ENCODE results near the gene NFASC. TPM values are rescaled to one million over a fixed set of nuclear protein-coding genes. Genes with fewer than 3 reads are reported as not detected.

Gene NFASC
- total RNA-seq, 1 donor from 2014 or later, result 11.5 TPM

DNA sequence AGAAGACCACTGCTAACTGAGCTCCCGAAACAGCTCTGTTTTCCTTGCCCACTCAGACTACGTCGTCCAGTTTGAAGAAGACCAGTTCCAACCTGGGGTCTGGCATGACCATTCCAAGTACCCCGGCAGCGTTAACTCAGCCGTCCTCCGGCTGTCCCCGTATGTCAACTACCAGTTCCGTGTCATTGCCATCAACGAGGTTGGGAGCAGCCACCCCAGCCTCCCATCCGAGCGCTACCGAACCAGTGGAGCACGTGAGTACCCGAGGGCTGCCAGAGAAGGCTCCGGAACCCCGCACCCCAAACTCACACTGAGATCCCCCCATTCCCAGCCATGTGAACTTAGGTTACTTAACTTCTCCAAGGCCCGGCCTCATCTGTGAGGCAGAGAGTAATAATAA lies 108.6 kb downstream of the NFASC start:
- no peak for DNase-seq (ENCODE audit: low spot score)

DNA sequence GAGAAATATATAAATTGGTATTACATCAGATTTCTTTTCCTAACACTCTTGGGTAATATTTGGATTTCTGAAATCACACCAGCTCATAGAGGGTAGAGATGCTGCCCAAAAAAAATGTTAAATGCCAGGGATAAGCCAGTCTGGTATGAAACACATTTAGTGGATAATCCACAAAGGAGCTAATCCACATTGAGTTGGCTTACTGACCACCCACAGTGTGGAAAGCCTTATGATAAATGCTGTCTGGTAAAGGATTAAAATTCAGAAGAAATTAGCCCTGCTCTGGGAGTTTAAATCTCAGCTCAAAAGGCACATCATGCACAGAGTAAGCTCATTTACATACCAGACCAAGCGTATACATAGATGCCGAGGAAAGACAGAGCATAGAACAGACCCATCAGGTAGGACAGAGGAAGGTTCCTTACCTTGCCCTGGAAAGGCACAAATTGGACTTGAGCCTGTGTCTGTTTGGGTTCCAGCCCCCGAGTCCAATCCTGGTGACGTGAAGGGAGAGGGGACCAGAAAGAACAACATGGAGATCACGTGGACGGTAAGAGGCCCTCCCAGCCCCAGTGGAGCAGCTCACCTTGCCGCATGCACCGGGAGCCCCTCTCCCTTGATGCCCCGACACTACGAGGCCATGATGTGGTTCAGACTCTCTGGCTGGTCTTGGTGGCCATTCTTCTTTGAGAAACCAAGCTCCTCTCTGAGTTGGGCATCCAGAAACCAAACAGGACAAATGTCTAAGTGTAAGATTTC lies 109.4 kb downstream of the NFASC start:
- DNase-seq (ENCODE audit: low spot score), result no peak

DNA sequence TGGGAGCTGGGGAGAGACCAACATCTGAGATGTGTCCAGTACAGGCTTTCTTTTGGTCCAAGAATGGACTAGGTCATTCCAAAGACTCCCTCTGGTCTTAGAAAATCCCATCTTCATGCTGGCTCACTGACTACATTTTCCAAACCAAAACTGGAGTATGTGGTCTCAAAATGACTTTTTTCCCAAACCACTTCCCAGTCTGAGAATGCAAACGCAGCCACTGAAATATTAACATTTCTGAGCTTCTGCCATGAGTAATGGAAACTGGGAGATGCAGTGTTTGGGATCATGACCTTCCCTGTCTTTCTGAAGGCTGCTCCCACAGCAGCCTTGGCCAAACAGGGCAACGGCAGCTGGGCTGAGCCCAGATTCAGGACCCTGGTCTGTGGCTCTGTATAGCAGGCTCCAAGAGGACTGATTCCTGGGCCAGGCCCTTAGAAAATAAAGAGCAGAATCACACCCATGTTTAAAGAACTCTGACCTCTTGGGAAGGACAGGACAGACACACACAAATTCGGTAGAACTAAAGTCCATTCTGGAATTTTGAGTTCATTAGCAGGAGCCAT lies 110.3 kb downstream of the NFASC start:
- no peak for DNase-seq (ENCODE audit: low spot score)

DNA sequence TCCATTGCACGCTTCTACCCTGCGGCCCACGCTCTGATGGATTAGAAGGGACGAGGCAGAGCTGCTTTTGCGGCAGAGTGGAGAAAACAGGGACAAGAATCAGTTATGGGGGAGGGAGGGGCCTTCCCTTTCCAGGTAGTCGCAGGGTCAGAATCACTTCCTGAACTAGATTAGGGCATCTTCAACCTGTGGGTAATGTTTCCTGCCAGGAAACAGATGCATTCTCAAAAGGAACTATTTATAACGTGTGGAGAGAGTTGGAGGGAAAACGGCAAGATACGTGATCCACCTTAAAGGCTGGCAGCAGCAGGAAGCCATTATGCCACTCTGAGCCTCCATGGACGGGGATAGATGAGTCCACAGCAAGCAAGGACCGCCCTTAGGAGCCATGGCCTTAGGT lies 112.5 kb downstream of the NFASC start:
- DNase-seq (ENCODE audit: low spot score), result no peak

DNA sequence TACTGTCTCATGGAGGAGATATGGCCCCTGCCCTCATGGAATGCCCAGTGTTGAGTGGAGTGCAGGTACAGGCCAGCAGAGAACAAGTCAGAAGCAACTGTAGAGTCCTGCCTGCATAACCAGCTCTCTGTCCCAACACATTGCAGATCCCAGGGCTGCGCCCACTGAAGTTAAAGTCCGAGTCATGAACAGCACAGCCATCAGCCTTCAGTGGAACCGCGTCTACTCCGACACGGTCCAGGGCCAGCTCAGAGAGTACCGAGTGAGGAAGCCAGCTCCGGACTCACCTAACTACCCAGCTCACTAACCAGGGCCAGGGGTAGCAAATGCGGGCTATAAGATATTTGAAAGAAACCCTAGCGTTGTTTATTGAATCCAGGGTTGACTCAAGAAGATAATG lies 113.2 kb downstream of the NFASC start:
- no peak for DNase-seq (ENCODE audit: low spot score)

DNA sequence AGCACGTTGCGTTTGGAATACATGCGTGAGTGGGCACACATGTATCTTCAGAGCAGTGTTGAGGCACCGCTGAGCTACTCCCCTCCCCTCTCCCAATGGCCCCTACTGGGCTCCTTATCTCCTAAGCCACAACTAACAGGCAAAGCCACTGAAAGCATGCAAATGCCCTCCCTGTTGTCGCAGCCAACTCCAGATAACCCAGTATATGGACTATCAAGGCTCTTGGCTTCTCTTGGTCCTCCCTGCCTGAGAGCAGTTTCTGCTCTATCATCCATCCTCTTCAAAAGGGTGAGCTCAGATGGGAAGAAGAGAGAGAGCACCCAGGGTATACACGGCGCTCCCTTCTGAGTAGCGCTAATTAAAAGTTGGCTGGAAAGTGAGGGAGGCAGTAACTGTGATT lies 113.8 kb downstream of the NFASC start:
- no peak for DNase-seq (ENCODE audit: low spot score)

DNA sequence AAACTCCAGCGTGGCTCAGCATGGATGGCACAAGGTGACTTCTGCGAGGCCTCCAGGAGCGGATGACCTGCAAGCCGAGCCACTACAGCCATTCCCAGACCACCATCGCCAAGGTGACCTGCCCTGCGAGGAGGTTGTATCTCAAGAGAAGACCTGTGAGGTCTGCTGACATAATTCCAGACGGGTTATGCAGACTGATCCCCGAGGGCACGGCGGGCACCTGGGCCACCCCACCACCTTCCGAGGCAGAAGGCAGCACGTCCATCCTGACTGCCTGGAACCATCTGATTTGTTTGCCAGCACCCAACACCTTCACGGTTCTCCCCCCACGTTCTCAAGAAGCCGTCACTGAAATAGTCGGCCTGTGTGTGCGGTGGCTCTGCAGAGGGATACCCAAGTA lies 115.5 kb downstream of the NFASC start:
- DNase-seq (ENCODE audit: low spot score), result no peak

DNA sequence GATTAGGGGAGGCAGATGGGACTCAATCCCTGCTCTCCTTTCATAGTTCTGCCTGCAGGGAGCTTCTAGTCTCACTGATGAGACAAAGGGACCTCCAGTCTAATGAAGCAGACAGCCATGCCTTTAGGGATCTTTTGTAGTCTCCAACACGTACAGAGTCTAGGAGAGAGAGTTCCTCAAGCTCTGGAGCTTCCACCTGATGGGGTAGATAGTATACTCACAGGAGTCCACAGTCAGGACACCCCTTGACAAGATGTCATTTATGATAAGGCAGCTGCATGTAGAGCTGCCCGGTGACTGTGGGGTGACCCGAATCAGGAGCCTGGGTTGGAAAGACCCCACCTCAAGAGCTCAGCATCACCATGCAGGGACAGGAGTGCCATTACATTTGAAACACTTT lies 117.0 kb downstream of the NFASC start:
- no peak for DNase-seq (ENCODE audit: low spot score)

DNA sequence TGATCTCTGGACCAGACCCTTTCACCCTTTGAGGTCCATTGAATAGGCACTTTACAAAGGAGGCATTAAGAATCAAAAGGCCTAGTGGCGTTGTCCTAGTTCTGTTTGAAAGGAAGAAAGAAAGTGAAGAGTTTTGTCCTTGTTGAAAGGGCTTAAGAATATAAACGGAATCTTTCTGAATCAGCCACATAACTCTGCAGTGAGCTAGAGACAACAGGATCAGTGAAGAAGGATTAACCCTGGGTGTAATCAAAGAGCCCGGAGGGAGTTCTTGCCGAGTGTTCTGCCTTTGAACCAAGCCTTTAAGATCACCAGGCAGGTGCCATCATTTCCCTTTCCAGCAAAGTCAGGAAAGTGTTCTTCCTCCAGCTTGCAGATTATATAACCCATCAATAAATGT lies 117.5 kb downstream of the NFASC start:
- DNase-seq (ENCODE audit: low spot score), result no peak

DNA sequence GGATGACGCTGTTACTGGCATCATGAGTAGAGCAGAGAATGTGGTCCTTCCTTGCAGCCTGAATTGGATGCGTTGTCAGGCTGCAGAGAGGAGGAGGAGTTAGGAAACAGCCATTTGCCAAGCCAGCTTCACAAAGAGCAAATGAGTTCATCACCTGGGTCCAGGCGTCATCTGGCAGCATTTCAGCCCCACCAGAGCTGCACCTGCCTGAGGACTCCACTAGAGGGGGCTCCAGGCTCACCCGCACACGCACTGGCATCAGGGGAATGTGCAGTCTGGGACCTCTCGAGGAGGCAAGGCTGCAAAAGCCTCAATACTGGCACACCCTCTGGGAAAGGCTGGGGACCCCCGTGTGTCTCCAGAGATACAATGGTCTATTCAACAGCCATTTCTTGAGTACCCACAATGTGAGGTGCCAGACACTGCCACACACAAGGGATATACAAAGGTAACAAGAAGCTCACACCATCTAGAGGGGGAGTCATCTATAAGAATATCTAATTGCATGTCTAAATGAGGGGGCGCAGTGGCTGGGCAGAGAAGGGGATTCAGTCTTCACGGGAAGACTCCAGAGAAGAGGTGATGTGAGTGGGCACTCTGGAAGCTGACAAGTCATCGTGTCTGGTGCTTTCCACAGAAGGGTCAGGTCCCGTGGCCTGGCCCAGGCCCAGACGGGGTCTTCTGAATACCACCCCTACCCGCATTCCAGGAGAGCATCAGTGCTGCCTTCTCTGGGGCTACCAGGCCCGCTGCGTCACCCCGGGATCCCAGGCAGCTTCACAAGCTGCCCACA lies 118.8 kb downstream of the NFASC start:
- DNase-seq (ENCODE audit: low spot score), result no peak

DNA sequence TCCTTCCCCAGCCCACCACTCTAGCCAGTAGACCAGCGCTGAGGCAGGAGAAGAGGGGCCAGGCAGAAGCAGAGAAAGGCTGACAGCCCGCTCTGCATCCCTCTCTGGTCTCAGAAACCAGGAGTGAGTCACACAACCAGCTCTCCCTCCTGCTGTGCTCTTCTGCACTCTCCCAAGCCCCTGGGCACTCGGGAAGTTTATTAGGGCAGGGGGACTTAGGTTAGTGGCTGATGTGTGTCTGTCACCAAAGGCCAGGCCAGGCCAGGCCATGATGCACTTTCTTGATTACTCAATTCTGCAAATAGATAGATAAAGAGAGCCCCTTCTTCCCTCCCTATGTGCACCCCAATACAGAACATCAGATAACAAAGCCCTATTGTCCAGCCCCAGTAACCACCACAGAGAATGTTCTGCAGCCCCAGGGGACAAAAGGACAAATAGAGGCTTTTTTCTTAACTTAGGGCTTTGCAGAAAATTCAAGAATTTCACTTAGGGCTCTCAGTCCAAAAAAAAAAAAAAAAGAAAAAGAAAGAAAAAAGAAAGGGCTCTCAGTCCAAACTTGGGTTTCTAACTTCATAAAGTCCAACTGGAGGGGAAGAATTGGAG lies 119.5 kb downstream of the NFASC start:
- no peak for DNase-seq (ENCODE audit: low spot score)

DNA sequence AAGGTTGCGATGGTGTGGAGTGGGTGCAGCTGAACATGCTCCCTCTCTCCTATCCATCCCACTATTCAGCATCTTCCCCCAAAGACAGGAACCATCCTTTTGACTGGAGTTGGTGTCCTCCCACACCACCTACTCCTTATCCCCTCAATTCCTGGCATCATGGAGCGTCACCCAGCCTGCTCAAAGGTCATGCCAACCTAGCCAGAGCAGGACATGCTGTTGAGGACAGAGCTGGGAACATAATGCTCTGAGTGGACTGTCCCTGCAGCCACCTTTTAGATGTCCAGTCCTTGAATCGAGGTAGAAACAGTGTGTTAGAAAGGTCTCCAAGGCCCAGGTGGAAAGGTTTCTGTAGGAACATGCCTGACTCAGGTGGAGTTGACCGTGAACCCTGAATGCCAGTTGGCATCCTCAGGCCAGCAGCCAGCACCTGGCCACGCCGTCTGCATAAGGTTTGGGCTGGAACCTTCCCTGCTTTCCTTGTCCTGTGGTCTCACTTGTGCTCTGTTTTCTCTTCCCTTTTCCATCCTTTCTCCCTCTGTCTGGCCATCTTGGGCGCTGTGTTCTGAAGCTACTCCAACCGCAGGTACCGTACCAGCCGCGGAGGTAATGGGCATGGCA lies 120.2 kb downstream of the NFASC start:
- DNase-seq (ENCODE audit: low spot score), result no peak

DNA sequence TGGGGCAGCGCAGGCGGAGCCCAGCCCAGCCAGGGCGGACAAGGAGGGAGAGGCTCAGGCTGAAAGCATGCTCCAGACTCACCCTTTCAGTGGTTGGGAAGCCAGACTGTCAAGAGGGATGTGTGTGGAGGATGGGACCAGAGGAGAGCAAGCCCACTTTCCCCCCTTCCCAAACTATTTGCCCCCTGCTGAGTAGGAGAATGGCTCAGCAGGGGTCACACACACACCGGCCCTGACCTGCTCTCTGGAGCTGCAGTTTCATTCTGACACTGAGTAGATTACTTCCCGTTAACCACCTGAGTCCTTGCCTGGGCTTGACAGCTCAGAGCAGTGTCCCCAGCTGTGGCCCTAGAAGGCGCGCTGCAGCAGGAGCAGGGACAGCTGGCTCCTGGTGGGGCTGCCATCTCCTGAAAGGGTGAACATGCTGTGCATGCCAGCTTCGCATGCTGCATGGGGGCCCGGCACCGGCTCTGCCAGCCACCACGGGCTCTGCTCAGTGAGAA lies 120.7 kb downstream of the NFASC start:
- DNase-seq (ENCODE audit: low spot score), result no peak

DNA sequence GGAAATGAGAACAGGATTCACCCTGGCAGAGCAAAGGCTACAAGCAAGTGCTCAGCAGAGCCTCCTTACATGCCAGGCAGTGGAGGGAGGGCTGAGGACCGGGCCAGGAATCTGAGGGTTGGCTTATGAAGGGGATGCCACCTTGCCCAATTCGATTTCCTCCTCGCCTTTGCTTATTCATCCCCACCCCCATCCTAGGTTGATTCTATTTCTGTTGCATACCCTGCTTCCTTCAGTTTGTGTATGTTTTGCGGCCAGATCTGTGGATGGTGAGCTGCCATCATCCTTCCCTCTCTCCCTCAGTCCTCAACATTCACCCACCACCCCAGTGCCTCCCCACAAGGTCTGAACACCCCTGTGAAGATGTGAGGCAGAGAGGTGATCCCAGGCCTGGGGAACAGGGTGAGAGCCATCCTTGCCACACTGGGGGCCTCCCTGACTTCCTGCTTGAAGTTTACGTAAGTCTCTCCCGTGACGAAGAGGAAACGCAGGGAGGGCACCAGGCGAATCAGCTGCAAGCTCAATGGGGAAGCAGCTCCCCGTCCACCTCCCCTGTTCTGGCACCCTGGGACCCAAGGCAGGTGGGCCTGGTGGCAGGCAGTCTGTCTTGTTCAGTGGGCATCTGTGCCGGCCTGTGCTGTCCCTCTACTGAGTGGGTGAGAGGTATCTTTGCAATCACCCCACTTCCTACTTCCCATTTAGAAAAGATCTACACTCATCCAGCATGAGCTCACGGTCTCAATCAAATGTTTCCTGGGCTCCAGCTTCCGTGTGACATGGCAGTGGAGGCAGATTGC lies 121.7 kb downstream of the NFASC start:
- no peak for DNase-seq (ENCODE audit: low spot score)

DNA sequence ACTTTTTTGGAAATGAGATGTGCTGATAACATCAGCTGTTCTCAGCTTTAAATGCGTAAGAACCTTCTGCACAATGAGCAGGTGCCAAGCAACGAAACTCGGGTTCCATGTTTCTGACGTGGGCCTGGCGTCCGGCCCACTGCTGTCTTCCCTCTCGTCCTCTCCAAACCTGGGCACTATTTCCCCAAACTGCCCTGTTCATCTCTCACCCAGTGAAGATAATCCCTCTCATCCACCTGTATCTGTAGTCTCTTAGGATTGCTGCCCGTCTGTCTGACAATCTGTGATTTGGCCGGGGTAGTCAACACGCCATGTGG lies 122.3 kb downstream of the NFASC start:
- no peak for DNase-seq (ENCODE audit: low spot score)

DNA sequence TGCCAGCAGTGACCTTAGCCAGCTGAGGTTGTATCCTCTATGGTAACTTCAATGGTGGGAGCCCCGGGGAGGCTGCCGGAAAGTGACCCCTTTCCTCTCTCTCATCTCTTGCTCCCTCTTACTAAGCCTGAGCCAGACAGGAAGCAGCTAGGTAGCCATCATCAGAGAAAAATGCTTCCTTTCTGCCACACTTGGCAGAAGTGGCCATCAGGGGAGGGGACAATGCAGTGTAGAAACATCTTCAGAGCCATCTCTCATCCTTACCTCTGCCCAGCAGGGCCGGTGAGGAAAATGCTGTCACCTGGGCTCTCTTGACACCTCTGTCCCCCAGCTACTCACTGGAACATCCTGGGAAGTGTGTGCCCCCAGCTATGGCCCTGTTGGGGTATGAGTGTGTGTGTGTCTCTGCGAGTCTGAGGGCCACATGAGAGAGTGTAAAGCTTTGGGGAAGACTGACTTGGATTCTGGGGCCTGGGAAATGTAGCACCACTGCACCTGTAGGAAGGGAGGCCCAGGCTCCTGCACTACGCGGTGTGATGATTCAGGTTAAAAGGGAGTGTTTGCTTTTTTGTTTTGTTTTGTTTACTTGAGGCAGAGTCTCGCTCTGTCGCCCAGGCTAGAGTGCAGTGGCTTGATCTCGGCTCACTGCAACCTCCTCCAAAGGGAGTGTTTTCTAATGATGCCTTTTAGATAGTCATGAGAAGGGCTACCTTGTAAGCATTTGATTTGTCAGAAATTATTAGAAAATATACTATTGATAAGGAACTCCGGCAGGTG lies 123.6 kb downstream of the NFASC start:
- no peak for DNase-seq (ENCODE audit: low spot score)

DNA sequence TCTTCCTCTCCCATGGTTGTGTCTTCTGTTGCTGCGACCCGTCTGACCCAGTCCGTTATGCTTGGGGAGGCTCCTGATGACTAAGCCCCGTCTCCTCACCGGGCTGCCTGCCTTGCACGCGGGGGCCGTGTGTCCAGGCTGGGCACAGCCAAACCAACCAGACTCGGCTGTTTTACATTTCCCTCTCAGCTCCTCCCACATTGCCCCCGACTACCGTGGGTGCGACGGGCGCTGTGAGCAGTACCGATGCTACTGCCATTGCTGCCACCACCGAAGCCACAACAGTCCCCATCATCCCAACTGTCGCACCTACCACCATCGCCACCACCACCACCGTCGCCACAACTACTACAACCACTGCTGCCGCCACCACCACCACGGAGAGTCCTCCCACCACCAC lies 126.3 kb downstream of the NFASC start:
- DNase-seq (ENCODE audit: low spot score), result no peak

DNA sequence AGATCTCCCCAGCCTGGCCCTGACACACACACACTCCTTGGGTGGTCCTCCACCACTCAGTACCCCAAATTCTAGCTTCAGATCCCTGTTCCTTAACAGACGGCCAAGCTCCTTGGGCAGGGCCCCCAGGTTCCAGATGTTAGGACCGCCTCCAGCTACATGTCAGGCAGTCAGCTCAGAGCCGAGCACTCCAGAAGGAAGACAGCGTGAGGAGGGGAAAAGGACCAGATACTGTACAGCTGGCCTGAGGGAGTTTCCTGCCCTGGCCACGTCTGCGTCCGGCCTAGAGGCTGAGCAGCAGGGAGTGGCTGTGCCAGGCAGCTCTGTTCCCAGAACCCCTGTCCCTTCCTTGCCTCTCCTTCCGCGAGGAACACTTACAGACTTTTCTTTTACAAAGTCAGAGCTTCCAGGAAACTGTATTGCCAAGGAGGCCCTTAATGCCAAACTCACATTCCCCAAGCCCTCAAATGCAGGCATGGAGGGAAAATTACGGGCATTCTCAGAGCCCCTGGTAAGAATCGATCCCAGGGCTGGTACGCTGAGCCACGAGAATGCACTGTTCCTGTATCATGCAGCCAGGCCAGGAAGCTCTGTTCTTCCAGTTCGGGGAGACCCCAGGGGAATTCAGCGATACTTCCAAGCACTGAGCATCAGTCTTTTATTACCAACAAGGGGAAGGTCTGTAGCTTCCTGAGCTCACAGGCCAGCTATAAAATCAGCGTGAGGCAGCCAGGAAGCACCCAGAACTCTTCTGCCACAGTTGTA lies 127.1 kb downstream of the NFASC start:
- no peak for DNase-seq (ENCODE audit: low spot score)

DNA sequence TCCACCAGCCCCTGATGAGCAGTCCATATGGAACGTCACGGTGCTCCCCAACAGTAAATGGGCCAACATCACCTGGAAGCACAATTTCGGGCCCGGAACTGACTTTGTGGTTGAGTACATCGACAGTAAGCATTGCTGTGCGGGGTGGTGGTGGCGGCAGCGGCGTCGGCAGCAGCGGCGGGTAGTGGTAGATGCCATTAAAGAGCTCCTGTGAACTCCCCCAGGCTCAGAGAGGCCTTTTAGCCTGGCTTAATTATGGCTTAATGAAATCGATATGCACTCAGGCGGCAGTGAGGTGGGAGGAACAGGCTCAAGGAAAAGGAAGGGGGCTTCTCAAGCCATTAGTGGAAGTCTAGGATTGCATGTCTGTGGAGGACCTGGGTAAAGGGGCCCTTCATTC lies 130.5 kb downstream of the NFASC start:
- no peak for DNase-seq (ENCODE audit: low spot score)

Measured in mesenteric fat pad (tissue), 1 donor.